Mucosa of rectum (tissue), 2 donors: ENCODE measurements around the gene XRCC1.

Experiments used
- H3K27ac ChIP-seq, 2 donors: one replicate each; pipeline ENCODE4 v1.7.0; 2013; ENCODE audit warnings: inconsistent platforms in 2 of 2, low read depth in 2 of 2, low read length in 2 of 2
- H3K27me3 ChIP-seq, 2 donors: one replicate each; pipeline ENCODE4 v1.7.0; 2013; ENCODE audit warnings: low read length in 2 of 2; ENCODE audit not compliant: control insufficient read depth in 2 of 2, insufficient read depth in 2 of 2
- H3K36me3 ChIP-seq, 2 donors: one replicate each; pipeline ENCODE4 v1.7.0; 2013; ENCODE audit warnings: low read length in 2 of 2; ENCODE audit not compliant: control insufficient read depth in 2 of 2, insufficient read depth in 2 of 2
- H3K4me1 ChIP-seq, 2 donors: one replicate each; pipeline ENCODE4 v1.7.0; 2013; ENCODE audit warnings: low read length in 2 of 2, mild to moderate bottlenecking in 1 of 2; ENCODE audit not compliant: control insufficient read depth in 2 of 2, insufficient read depth in 2 of 2
- H3K4me3 ChIP-seq, 2 donors: one replicate each; pipeline ENCODE4 v1.7.0; 2013; ENCODE audit warnings: low read length in 2 of 2
- H3K9ac ChIP-seq, 2 donors: one replicate each; pipeline ENCODE4 v1.7.0; 2013; ENCODE audit warnings: low read length in 2 of 2, low read depth in 1 of 2, mild to moderate bottlenecking in 1 of 2
- H3K9me3 ChIP-seq, 2 donors: one replicate each; pipeline ENCODE4 v1.7.0; 2013; ENCODE audit warnings: low read length in 2 of 2; ENCODE audit not compliant: control insufficient read depth in 2 of 2
- donor health status: healthy.
- donor health status: Normal muscosa, but diverticular disease.

Gene XRCC1

GRCh38 chr19:43575156-43575950, at the start of gene XRCC1, which contains the start of gene PINLYP:
TSS of gene XRCC1 (minus strand) at chr19:43575527. CDS start at chr19:43575458, 69 bp downstream.
TSS of gene PINLYP (plus strand) at chr19:43575801. CDS start at chr19:43577192, 1,391 bp downstream.
- Histone ChIP-seq H3K27me3 (no peaks in the 10 kb centered on the region), H3K9ac (peak within 1 kb of the TSS; percentile 89 to 98), H3K36me3 (peaks cover 0 to 3% of the 10 kb centered on the region in 2 donors), H3K4me1 (peaks cover 11 to 14% of the 10 kb centered on the region in 2 donors), H3K4me3 (peak within 1 kb of the TSS; percentile 77 to 98), H3K9me3 (no peaks in the 10 kb centered on the region), H3K27ac (peak within 1 kb of the TSS; percentile 63 to 90)

GRCh38 chr19:43624933-43625332, 49.6 kb upstream of the XRCC1 start:
- no peak overlapping the region for H3K27ac ChIP-seq
- no peaks in the 10 kb centered on the region for H3K36me3 ChIP-seq
- H3K27me3 ChIP-seq, result no peaks in the 10 kb centered on the region
- H3K4me1 ChIP-seq, result peaks cover 3 to 5% of the 10 kb centered on the region in 2 donors
- H3K4me3 ChIP-seq, result no peak overlapping the region
- H3K9me3 ChIP-seq, result no peaks in the 10 kb centered on the region
- no peak overlapping the region for H3K9ac ChIP-seq

- no peaks in the 10 kb centered on the region for H3K9me3 ChIP-seq
- H3K4me3 ChIP-seq, result no peak overlapping the region
- no peaks in the 10 kb centered on the region for H3K27me3 ChIP-seq
- H3K9ac ChIP-seq, result no peak overlapping the region
- no peak overlapping the region for H3K27ac ChIP-seq
- H3K4me1 ChIP-seq, result peaks cover 3 to 6% of the 10 kb centered on the region in 2 donors
- no peaks in the 10 kb centered on the region for H3K36me3 ChIP-seq
Measured at GRCh38 chr19:43623889-43624670, 48.8 kb upstream of the XRCC1 start.

DNA sequence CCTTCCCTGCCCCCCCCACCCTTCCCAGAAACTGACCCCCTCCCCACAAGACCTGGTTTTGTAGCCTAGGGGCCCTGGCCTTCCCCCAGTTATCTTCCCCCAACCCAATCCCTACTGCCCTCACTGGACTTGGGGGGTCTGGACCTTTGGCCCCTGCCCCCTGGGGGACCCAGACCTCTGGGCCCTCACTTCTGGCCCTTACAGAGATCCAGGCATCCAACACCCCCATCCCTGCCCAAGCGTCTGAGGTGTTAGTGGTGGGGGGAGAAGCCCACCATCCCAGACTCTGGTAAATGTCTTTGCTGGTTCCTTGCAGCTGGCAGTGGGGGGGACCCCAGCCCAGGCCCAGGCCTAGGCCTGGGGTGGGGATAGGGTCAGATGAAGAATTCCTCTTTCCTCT, 47.6 kb upstream of the XRCC1 start:
- H3K27ac ChIP-seq, result no peak overlapping the region
- H3K27me3 ChIP-seq, result no peaks in the 10 kb centered on the region
- no peak overlapping the region for H3K9ac ChIP-seq
- H3K36me3 ChIP-seq, result no peaks in the 10 kb centered on the region
- H3K9me3 ChIP-seq, result no peaks in the 10 kb centered on the region
- peaks cover 10 to 12% of the 10 kb centered on the region in 2 donors for H3K4me1 ChIP-seq
- no peak overlapping the region for H3K4me3 ChIP-seq

GRCh38 chr19:43622070-43622469, 46.7 kb upstream of the XRCC1 start:
- Histone ChIP-seq H3K36me3 (no peaks in the 10 kb centered on the region), H3K4me1 (peaks cover 10 to 12% of the 10 kb centered on the region in 2 donors), H3K27me3 (no peaks in the 10 kb centered on the region), H3K4me3 (no peak overlapping the region), H3K9me3 (no peaks in the 10 kb centered on the region), H3K27ac (no peak overlapping the region), H3K9ac (no peak overlapping the region)

- Histone ChIP-seq H3K9ac (peak overlapping the region; percentile 86 to 87), H3K27me3 (no peaks in the 10 kb centered on the region), H3K4me3 (peak overlapping the region; percentile 91 to 94), H3K4me1 (peaks cover 10 to 12% of the 10 kb centered on the region in 2 donors), H3K9me3 (no peaks in the 10 kb centered on the region), H3K36me3 (no peaks in the 10 kb centered on the region), H3K27ac (peak overlapping the region; percentile 86 to 96)
Measured at GRCh38 chr19:43620061-43621001, 45.0 kb upstream of the XRCC1 start.

DNA sequence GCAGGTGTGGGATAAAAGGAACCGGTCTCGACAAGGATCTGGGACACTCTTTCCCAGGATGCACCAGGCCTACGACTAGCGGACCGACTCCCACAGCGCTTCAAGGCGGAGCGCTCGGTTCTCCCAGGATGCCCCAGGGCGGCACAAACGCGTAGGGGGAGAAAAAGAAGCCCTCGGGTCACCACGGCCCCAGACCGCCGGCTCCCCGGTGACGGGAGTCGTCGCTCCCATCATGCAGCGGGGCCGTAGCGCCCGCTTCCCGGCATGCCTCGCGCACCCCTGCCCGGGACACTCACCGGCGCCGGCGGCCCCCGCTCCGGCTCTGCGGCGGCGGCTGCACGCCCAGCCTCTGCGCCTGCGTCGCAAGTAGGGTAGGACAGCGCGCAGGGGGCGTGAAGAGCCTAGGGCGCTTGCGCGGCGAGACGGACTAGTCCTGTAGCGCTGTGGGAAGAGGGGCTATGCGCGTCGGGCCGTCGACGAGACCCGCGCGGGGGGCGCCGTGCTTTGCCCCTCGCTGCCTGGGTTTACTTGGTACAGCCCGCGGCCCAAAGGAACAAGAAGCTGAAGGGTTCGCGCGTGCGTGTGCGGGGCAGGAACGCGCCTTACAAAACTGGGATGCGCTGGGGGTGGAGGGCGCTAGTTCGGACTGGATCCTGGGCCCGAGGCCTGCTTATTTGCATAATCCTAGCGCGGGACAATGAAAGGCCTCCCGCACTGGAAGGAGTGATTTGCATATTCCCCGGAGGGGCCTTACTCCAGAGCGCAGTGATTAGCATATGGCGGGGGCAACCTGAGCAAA, 44.1 kb upstream of the XRCC1 start, which contains the start of gene ZNF428:
ZNF428 (minus strand) TSS at position 368 of the 799 bp plus-strand sequence. CDS start 5,325 bp downstream, outside the sequence.
- Histone ChIP-seq H3K9ac (peak within 1 kb of the TSS; percentile 86 to 87), H3K9me3 (no peaks in the 10 kb centered on the region), H3K4me3 (peak within 1 kb of the TSS; percentile 91 to 94), H3K27ac (peak within 1 kb of the TSS; percentile 86 to 96), H3K27me3 (no peaks in the 10 kb centered on the region), H3K36me3 (no peaks in the 10 kb centered on the region), H3K4me1 (peaks cover 8 to 12% of the 10 kb centered on the region in 2 donors)

- H3K9me3 ChIP-seq, result no peaks in the 10 kb centered on the region
- H3K9ac ChIP-seq, result peak overlapping the region; percentile 86 to 87
- H3K4me3 ChIP-seq, result peak overlapping the region; percentile 91 to 94
- peak overlapping the region; percentile 86 to 96 for H3K27ac ChIP-seq
- H3K4me1 ChIP-seq, result peaks cover 8 to 12% of the 10 kb centered on the region in 2 donors
- H3K27me3 ChIP-seq, result no peaks in the 10 kb centered on the region
- H3K36me3 ChIP-seq, result peaks cover 0 to 3% of the 10 kb centered on the region in 2 donors
Measured at GRCh38 chr19:43618921-43619261, 43.6 kb upstream of the XRCC1 start.

- Histone ChIP-seq H3K27ac (no peak overlapping the region), H3K27me3 (no peaks in the 10 kb centered on the region), H3K9ac (no peak overlapping the region), H3K4me3 (no peak overlapping the region), H3K9me3 (no peaks in the 10 kb centered on the region), H3K36me3 (peaks cover 0 to 15% of the 10 kb centered on the region in 2 donors), H3K4me1 (peaks cover 8 to 12% of the 10 kb centered on the region in 2 donors)
Measured at GRCh38 chr19:43616954-43617353, 41.6 kb upstream of the XRCC1 start.
